Heart left ventricle (tissue), 16 donors: ENCODE data around the gene SOHLH1. TPM values are rescaled to one million over a fixed set of nuclear protein-coding genes. Genes with fewer than 3 reads are reported as not detected.

Experiments
- ATAC-seq, 4 donors: fragments of 200-7000 bp; cut with Tn5 transposase; one replicate each; pipeline ENCODE4 v1.9.1; 2020 to 2022; ENCODE audit warnings: moderate library complexity in 4 of 4, mild to moderate bottlenecking in 3 of 4, moderate number of reproducible peaks in 1 of 4
- DNase-seq, 5 donors: peaks; one replicate each; pipeline ENCODE4 v3.0.0-alpha.2; 2020
- H3K27ac ChIP-seq, 12 donors: fragments of 200-600 bp; sonication (generic) in 4 of 12; one replicate each; pipeline versions ENCODE4 v1.5.0 to v1.8.0; 2016 to 2022; ENCODE audit warnings: mild to moderate bottlenecking in 2 of 12
- H3K27me3 ChIP-seq, 9 donors: fragments of 200-600 bp; sonication (generic) in 2 of 9; one replicate each; pipeline versions ENCODE4 v1.5.1 to v1.8.0; 2016 to 2022; ENCODE audit warnings: mild to moderate bottlenecking in 3 of 9
- H3K36me3 ChIP-seq, 9 donors: fragments of 200-600 bp; sonication (generic) in 2 of 9; one replicate each; pipeline versions ENCODE4 v1.5.0 to v1.8.0; 2018 to 2022; ENCODE audit warnings: mild to moderate bottlenecking in 2 of 9
- H3K4me1 ChIP-seq, 12 donors: fragments of 200-600 bp; sonication (generic) in 4 of 12; one replicate each; pipeline versions ENCODE4 v1.5.0 to v1.8.0; 2016 to 2022; ENCODE audit warnings: mild to moderate bottlenecking in 3 of 12
- H3K4me3 ChIP-seq, 12 donors: fragments of 200-600 bp; sonication (generic) in 4 of 12; one replicate each; pipeline versions ENCODE4 v1.5.0 to v1.8.0; 2017 to 2022; ENCODE audit warnings: mild to moderate bottlenecking in 9 of 12, moderate library complexity in 4 of 12
- H3K9me3 ChIP-seq, 12 donors: fragments of 200-600 bp; sonication (generic) in 4 of 12; one replicate each; pipeline versions ENCODE4 v1.5.0 to v1.8.0; 2016 to 2022; ENCODE audit warnings: mild to moderate bottlenecking in 1 of 12
- POLR2A ChIP-seq, 2 donors: fragments of 450-650 bp; IDR thresholded peaks; one replicate each; pipeline ENCODE4 v1.6.1; 2017; ENCODE audit warnings: antibody characterized with exemption in 2 of 2, mild to moderate bottlenecking in 2 of 2, moderate library complexity in 2 of 2
- WGBS, 4 donors: extraction: QIAGEN DNeasy Blood & Tissue Kit in 2 of 4; methylation state at CpG; one replicate each; pipeline versions ENCODE4 v1.1.5 to v1.1.7; 2013 to 2018; 5-methylcytosine and 5-hydroxymethylcytosine counted together
- intact Hi-C, 10 donors: fragments of 100-400 bp; cut with DNase I; formaldehyde crosslinking; loops; one replicate each; pipeline versions ENCODE4 v1.11.1 to v1.14.2; 2022
- polyA plus RNA-seq, 2 donors: library from polyadenylated mRNA; stranded (reverse); fragments of 200-250 nt; gene quantifications; one replicate each; pipeline ENCODE4 v1.2.3, GENCODE V29; 2013
- total RNA-seq, 9 donors: library from RNA; depleted of rRNA in 2 of 9; stranded (reverse); fragments of >200 nt in 2 of 9; fragmentation: NEBNext Ultra II Directional in 3 of 9; extraction: Animal tissue kit (Norgen Biotek cat#: 25700) in 3 of 9; gene quantifications; one replicate each; pipeline versions ENCODE4 v1.1.0 to v1.2.4, GENCODE V29; 2016 to 2023
- TF ChIP-seq, protein P1 (sequence below), 12 donors: fragments of 200-600 bp; sonication (generic) in 4 of 12; IDR thresholded peaks; one replicate each; pipeline versions ENCODE4 v1.5.0 to v1.8.0; 2018 to 2022; ENCODE audit warnings: antibody characterized with exemption in 12 of 12, mild to moderate bottlenecking in 5 of 12
- donor health status: ischemic (EF 13 %, LVEDD 7.1; RV severe dilation, severe dysfunction).
- donor health status: healthy with polysubstance abuse.
- donor health status: DM: no; HTN: yes; CAD: no.
- donor health status: DM: no; HTN: no; CAD: no.
- donor health status: ischemic (EF 25% LVEDD 6.9; RV normal size, moderate dysfunction).
- donor health status: ischemic (EF 25% LVEDD 5.7; RV mildly dilated, moderate dysfunction).
- donor health status: healthy.
- donor health status: DM: yes; HTN: yes; CAD: no.
- donor health status: ischemic (EF 35%, LVEDD 5.7; RV mildly dilated, moderate dysfunction).
- donor health status: nonischemic (EF 11% LVEDD 7.7; RV severe dilation, severe dysfunction).
- donor health status: DM: yes; HTN: yes; CAD: no.
- donor health status: PGD.
- donor health status: ischemic (EF 29% LVEDD 5.4; RV normal size, mild dysfunction).
- donor health status: nonischemic (EF 23%, LVEDD 6.1; RV moderate dilation, normal function).

The SOHLH1 gene
- total and polyA plus RNA-seq, 11 donors = not detected

DNA sequence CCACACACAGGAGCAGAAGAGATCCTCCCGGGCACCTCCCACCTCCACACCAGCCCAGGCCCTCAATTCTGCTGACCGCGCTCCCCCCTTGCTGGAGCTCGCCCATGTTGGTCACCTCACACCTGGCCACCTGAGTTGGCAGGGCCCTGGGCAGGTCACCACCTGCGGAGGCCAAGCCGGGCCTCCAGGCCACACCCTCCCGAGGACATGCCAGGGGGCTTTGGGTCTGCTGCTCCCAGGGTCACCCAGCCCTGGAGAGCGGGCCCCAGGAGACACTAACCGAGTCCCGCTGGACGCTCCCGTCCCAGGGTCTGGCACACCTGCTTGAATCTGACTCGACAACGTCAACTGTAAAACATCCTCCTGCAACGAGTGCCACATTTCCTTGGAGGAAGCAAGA is 2.1 kb downstream of the SOHLH1 start:
- TF ChIP-seq, protein P1, sequence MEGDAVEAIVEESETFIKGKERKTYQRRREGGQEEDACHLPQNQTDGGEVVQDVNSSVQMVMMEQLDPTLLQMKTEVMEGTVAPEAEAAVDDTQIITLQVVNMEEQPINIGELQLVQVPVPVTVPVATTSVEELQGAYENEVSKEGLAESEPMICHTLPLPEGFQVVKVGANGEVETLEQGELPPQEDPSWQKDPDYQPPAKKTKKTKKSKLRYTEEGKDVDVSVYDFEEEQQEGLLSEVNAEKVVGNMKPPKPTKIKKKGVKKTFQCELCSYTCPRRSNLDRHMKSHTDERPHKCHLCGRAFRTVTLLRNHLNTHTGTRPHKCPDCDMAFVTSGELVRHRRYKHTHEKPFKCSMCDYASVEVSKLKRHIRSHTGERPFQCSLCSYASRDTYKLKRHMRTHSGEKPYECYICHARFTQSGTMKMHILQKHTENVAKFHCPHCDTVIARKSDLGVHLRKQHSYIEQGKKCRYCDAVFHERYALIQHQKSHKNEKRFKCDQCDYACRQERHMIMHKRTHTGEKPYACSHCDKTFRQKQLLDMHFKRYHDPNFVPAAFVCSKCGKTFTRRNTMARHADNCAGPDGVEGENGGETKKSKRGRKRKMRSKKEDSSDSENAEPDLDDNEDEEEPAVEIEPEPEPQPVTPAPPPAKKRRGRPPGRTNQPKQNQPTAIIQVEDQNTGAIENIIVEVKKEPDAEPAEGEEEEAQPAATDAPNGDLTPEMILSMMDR (IDR thresholded peaks at IDR 0.05) = no peak
- no peak for TF ChIP-seq POLR2A (IDR thresholded peaks at IDR 0.05)
- no peak for DNase-seq
- Histone ChIP-seq H3K27ac (no peak overlapping the region), H3K4me1 (peaks cover 0 to 10% (median 5%) of the 10 kb centered on the region in 12 donors), H3K27me3 (peaks cover 0 to 17% (median 8%) of the 10 kb centered on the region in 9 donors), H3K4me3 (no peak overlapping the region), H3K9me3 (no peaks in the 10 kb centered on the region), H3K36me3 (no peaks in the 10 kb centered on the region)
- WGBS, 4 donors = 77 to 84% (median 82%) methylated on average over 10 to 15 of the region's 15 CpGs
- intact Hi-C loops = no loop called here
- no peak for ATAC-seq

DNA sequence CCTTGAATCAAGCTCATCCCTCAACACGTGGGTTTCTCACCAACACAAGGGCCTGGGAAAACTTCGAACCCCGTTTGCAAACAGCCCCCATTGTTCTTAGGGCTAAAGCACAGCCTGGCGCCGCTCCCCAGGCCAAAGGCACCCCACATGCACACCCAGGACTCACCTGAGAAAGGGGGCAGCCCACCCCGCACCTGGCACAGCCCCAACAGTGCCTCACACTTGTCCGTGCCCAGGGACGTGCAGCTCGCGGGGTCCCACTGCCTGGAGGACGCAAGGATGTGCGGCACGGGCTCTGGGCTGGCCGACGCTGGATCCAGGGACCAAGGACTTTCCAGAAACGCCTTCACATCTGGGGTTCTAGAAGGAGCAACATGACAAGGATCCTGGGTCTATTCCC is 2.8 kb downstream of the SOHLH1 start:
- ATAC-seq = no peak
- no peak for DNase-seq
- intact Hi-C loops = no loop called here
- Histone ChIP-seq H3K4me3 (no peak overlapping the region), H3K36me3 (no peaks in the 10 kb centered on the region), H3K4me1 (peaks cover 0 to 2% (median 0%) of the 10 kb centered on the region in 12 donors), H3K27ac (no peak overlapping the region), H3K27me3 (peaks cover 0 to 11% (median under 1%) of the 10 kb centered on the region in 9 donors), H3K9me3 (no peaks in the 10 kb centered on the region)
- TF ChIP-seq, protein P1 (IDR thresholded peaks at IDR 0.05) = no peak
- TF ChIP-seq POLR2A (IDR thresholded peaks at IDR 0.05) = no peak
- WGBS, 4 donors = 79 to 90% (median 83%) methylated on average over 4 to 16 of the region's 16 CpGs

DNA sequence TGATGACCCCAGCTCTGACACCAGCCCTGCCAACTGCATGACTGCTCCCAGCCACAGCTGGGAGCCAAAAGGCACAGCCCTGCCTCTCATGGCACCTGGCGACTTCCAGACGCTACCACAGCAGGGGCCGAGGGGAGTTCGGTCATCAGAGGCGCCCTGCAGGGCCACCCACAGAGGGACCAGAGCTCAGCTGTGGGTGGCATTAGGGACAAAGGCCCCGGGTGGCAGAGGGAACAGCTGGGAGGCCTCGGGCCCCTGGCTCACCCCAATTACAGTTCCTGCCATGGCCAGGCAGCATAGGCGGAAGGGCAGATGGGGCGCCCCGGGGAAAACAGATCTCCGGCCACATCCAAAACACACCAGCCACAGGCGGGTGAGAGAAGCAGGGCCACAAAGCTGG is 3.6 kb downstream of the SOHLH1 start:
- no peaks in the 10 kb centered on the region for H3K36me3 ChIP-seq
- no peaks in the 10 kb centered on the region for H3K4me1 ChIP-seq
- H3K27ac ChIP-seq = no peak overlapping the region
- DNase-seq = no peak
- peaks cover 0 to 9% (median 0%) of the 10 kb centered on the region in 9 donors for H3K27me3 ChIP-seq
- 76 to 87% (median 84%) methylated on average over 12 of the region's 12 CpGs for WGBS, 4 donors
- H3K4me3 ChIP-seq = no peak overlapping the region
- ATAC-seq = no peak
- TF ChIP-seq, protein P1 (IDR thresholded peaks at IDR 0.05) = no peak
- TF ChIP-seq POLR2A (IDR thresholded peaks at IDR 0.05) = no peak
- H3K9me3 ChIP-seq = no peaks in the 10 kb centered on the region
- intact Hi-C loops = no loop called here

DNA sequence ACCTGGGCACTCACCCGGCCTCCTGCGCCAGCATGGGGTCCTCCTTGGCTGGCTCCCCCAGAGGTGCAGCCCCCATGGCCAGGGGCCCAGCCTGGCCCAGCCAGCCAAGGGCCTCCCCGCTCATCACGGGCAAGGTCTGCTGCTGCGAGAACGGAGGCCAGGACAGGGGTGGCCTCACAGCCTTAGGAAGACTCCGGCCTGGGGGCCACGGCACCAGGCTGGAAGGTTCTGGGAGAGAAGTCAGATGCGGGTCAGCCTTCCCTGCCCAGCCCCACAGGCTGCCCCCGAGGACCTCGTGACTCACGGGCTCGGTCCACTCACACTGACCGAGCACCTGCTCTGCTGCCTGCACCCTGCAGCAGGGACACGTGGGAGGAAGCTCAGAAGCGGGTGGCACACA is 4.2 kb downstream of the SOHLH1 start:
- intact Hi-C loops = no loop called here

More for the DNA sequence above, 4.2 kb downstream of the SOHLH1 start:
- TF ChIP-seq, protein P1 (IDR thresholded peaks at IDR 0.05) = no peak
- no peak for TF ChIP-seq POLR2A (IDR thresholded peaks at IDR 0.05)
- Histone ChIP-seq H3K27me3 (peaks cover 0 to 9% (median 0%) of the 10 kb centered on the region in 9 donors), H3K9me3 (no peaks in the 10 kb centered on the region), H3K4me3 (no peak overlapping the region), H3K36me3 (no peaks in the 10 kb centered on the region), H3K4me1 (no peaks in the 10 kb centered on the region), H3K27ac (no peak overlapping the region)
- DNase-seq (no peak), ATAC-seq (no peak)
- WGBS, 4 donors = 82 to 90% (median 85%) methylated on average over 10 to 16 of the region's 16 CpGs
